ENCODE data around the gene SKI.

GRCh38 chr1:2352897-2353550, 124.9 kb downstream of the SKI start:
- TF ChIP-seq CTCF (IDR thresholded peaks at IDR 0.05) (no peak), EZH2 (IDR thresholded peaks at IDR 0.05; ENCODE audit: borderline replicate concordance, insufficient read depth, low read depth, low read length, poor library complexity, severe bottlenecking) (no peak)

All from B cell (primary cell).